ENCODE results near the gene WNK2. TPM values are rescaled to one million over a fixed set of nuclear protein-coding genes. Genes with fewer than 3 reads are reported as not detected.

WNK2 gene
- total and polyA plus RNA-seq, 12 donors, result 16.6 to 236 (median 178) TPM

DNA sequence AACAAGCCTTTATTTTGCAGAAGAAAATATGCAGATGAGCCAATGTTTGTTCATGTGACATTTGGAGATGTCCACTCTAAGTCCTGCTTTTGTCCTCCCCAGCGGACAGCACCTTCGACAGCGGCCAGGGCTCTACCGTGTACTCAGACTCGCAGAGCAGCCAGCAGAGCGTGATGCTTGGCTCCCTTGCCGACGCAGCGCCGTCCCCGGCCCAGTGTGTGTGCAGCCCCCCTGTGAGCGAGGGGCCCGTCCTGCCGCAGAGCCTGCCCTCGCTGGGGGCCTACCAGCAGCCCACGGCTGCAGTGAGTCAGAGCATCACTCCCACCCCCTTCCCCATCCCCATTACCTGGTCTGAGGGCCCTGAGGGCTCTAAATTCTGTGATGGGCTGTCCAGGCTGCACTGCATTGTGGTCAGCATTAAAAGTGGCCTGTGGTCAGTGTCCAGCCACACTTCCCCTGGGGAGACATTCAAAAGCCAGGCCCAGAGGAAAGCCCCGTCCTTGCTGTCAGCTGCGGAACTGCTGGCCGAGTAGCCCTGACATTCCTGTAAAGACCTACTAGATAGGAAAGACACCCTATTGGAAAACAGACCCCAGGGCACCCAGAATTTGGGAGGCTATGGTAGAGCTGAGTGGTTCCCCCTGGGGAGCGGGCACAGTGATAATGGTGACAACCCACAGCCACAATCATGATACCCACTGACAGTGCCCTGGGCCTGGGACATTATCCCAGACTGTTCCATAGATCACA, 69.0 kb downstream of the WNK2 start:
- intact Hi-C loops (cut with DNase I), result no loop called here
- 78 to 83% methylated on average over 20 of the region's 20 CpGs for WGBS, 2 donors
- Histone ChIP-seq H3K36me3 (peaks cover 0 to 29% (median 0%) of the 10 kb centered on the region in 9 donors), H3K27me3 (no peaks in the 10 kb centered on the region), H3K9me3 (no peaks in the 10 kb centered on the region), H3K27ac (no peak overlapping the region), H3K4me1 (peaks cover 0 to 19% (median 0%) of the 10 kb centered on the region in 9 donors), H3K4me3 (no peak overlapping the region)
- ATAC-seq (no peak), DNase-seq (no peak)
- TF ChIP-seq CTCF (IDR thresholded peaks at IDR 0.05), result no peak

- H3K27ac ChIP-seq, result no peak overlapping the region
- H3K27me3 ChIP-seq, result no peaks in the 10 kb centered on the region
- intact Hi-C loops (cut with DNase I), result no loop called here
- ATAC-seq, result no peak
- peaks cover 0 to 29% (median 0%) of the 10 kb centered on the region in 9 donors for H3K36me3 ChIP-seq
- no peaks in the 10 kb centered on the region for H3K9me3 ChIP-seq
- no peak overlapping the region for H3K4me3 ChIP-seq
- 84 to 86% methylated on average over 10 of the region's 10 CpGs for WGBS, 2 donors
- H3K4me1 ChIP-seq, result peaks cover 0 to 13% (median 0%) of the 10 kb centered on the region in 9 donors
- DNase-seq, result no peak
- TF ChIP-seq CTCF (IDR thresholded peaks at IDR 0.05), result no peak
Observed at GRCh38 chr9:93253633-93254032, 69.7 kb downstream of the WNK2 start.

DNA sequence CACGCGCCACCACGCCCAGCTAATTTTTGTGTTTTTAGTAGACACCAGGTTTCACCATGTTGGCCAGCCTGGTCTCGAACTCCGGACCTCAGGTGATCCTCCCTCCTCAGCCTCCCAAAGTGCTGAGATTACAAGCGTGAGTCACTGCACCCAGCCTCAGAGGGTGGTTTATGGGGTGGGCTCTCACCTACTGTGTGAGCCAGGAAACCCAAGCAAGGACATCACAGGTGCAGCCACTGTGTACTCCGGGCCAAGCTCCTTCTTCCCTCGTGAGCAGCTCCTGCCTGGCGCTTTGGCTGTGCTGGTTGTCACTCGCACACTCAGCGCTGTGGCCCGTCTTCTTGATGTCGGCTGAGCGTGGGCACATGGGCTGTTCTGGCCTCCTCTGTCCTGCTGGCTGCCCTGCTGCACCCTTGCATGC, 70.1 kb downstream of the WNK2 start:
- intact Hi-C loops (cut with DNase I), result no loop called here
- no peaks in the 10 kb centered on the region for H3K9me3 ChIP-seq
- peaks cover 0 to 13% (median 0%) of the 10 kb centered on the region in 9 donors for H3K4me1 ChIP-seq
- WGBS, 2 donors, result 90 to 92% methylated on average over 14 of the region's 14 CpGs
- DNase-seq (no peak), ATAC-seq (no peak)
- H3K27ac ChIP-seq, result no peak overlapping the region
- H3K4me3 ChIP-seq, result no peak overlapping the region
- peaks cover 0 to 29% (median 0%) of the 10 kb centered on the region in 9 donors for H3K36me3 ChIP-seq
- no peak for TF ChIP-seq CTCF (IDR thresholded peaks at IDR 0.05)
- H3K27me3 ChIP-seq, result no peaks in the 10 kb centered on the region

DNA sequence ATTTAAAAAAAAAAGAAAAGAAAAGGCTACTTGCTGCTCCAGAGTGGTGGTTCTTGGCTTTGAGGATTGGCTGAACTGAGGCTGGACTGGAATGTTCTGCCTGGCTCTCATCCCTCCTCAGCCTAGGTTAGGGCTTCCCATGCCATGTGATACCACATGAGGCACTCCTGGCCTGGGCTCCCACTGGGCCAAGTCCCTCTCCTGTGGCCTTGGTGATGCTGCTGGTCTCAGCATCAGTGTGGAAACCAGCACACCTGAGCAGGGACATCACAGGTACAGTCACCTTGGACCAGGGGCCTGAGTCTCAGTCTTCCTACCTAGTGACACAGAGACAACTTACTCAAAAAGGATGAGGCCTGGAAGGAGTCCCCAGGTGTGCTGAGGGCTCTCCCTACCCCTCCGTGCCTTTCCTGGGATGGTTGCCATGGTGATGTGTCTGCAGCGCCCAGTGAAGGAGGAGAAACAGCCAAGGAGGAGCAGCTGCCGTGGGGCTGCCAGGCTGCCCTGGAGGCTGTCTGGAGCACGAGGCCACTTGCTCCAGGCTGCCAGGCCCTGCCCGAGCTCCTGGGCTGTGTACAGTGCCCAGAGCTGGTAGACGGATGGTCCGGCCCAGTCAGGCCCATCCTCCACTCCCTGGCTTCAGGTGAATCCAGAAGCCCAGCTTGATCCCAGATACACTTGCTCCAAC, 71.0 kb downstream of the WNK2 start:
- no peak for DNase-seq
- Histone ChIP-seq H3K4me3 (no peak overlapping the region), H3K27ac (no peak overlapping the region), H3K36me3 (peaks cover 0 to 29% (median 0%) of the 10 kb centered on the region in 9 donors), H3K27me3 (peaks cover 0 to 3% (median 0%) of the 10 kb centered on the region in 7 donors), H3K4me1 (peaks cover 0 to 13% (median 0%) of the 10 kb centered on the region in 9 donors), H3K9me3 (no peaks in the 10 kb centered on the region)
- no peak for ATAC-seq
- TF ChIP-seq CTCF (IDR thresholded peaks at IDR 0.05), result no peak
- 82% methylated on average over 7 of the region's 7 CpGs for WGBS, 2 donors
- intact Hi-C loops (cut with DNase I), result no loop called here

Data from heart right ventricle (tissue), 16 donors.